GM21619 (cell line): ENCODE measurements around the gene DST.
"Not testable (repeated sequence)": the region's sequence is repeated elsewhere in the genome, so short reads cannot be mapped to it uniquely, and the experiment has no call there.

ENCODE experiments used
- ATAC-seq: cut with Tn5 transposase; IDR thresholded peaks from one replicate; pipeline ENCODE4 v1.9.1; 2021; ENCODE audit not compliant: unreplicated experiment

The DST gene

GRCh38 chr6:56518995-56519767 lies 123.5 kb downstream of the DST start:
- no peak for ATAC-seq

GRCh38 chr6:56517155-56517745 lies 125.4 kb downstream of the DST start:
- no peak for ATAC-seq

- no peak for ATAC-seq
These were observed 126.7 kb downstream of the DST start for GRCh38 chr6:56516003-56516402.

- no peak for ATAC-seq
These were observed 127.4 kb downstream of the DST start for GRCh38 chr6:56515081-56515905.

GRCh38 chr6:56514395-56514794 lies 128.3 kb downstream of the DST start:
- no peak for ATAC-seq

GRCh38 chr6:56513631-56514030 lies 129.1 kb downstream of the DST start:
- ATAC-seq: no peak

- no peak for ATAC-seq
These were observed 131.1 kb downstream of the DST start for GRCh38 chr6:56511591-56511990.

- no peak for ATAC-seq
These were observed 131.6 kb downstream of the DST start for GRCh38 chr6:56510984-56511531.

- ATAC-seq: no peak
These were observed 133.7 kb downstream of the DST start for GRCh38 chr6:56509031-56509430.

GRCh38 chr6:56507517-56507916 lies 135.2 kb downstream of the DST start:
- ATAC-seq: no peak

GRCh38 chr6:56505512-56506260 lies 137.0 kb downstream of the DST start:
- ATAC-seq: no peak

- ATAC-seq: no peak
These were observed 140.7 kb downstream of the DST start for GRCh38 chr6:56501993-56502392.

- no peak for ATAC-seq
These were observed 143.6 kb downstream of the DST start for GRCh38 chr6:56499095-56499494.

- ATAC-seq: no peak
These were observed 145.0 kb downstream of the DST start for GRCh38 chr6:56497691-56498090.

- no peak for ATAC-seq
These were observed 145.4 kb downstream of the DST start for GRCh38 chr6:56497240-56497639.

- ATAC-seq: not testable (repeated sequence)
These were observed 146.0 kb downstream of the DST start for GRCh38 chr6:56496650-56497049.

- ATAC-seq: no peak
These were observed 147.0 kb downstream of the DST start for GRCh38 chr6:56495654-56496053.

GRCh38 chr6:56491606-56492328 lies 150.9 kb downstream of the DST start:
- no peak for ATAC-seq

GRCh38 chr6:56490993-56491392 lies 151.7 kb downstream of the DST start:
- ATAC-seq: no peak

- ATAC-seq: no peak
These were observed 153.1 kb downstream of the DST start for GRCh38 chr6:56489559-56489958.
